ENCODE data around the gene SLC27A4. TPM values are rescaled to one million over a fixed set of nuclear protein-coding genes. Genes with fewer than 3 reads are reported as not detected.
A peak's percentile ranks its signal among the peaks of the same experiment; 100 is the strongest.
"Not testable (repeated sequence)": the region's sequence is repeated elsewhere in the genome, so short reads cannot be mapped to it uniquely, and the experiment has no call there.

Gene SLC27A4
- total RNA-seq, 1 donor from 2014 or later: 23.0 TPM

DNA sequence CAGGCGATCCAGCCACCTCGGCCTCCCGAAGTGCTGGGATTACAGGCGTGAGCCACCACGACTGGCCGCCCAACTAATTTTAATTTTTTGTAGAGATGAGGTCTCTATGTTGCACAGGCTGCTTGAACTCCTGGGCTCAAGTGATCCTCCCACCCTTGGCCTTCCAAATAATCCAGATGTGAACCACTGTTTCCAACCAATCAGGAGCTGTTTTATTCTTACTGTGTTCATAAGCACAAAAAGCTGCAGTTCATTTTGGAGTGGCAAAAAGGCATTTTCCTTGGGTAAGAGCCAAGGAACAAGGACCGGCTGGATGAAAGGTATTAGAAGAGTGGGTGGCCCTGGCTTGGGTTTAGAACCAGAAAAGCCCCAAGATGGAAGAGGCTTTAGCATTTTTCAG is 5.2 kb upstream of the SLC27A4 start:
- peaks cover 9% of the 10 kb centered on the region for H3K36me3 Mint-ChIP-seq (ENCODE audit: low read depth, unreplicated experiment)
- H3K4me1 Mint-ChIP-seq (ENCODE audit: unreplicated experiment): no peaks in the 10 kb centered on the region
- no peaks in the 10 kb centered on the region for H3K9me3 Mint-ChIP-seq (ENCODE audit: unreplicated experiment)
- TF ChIP-seq, protein P1, sequence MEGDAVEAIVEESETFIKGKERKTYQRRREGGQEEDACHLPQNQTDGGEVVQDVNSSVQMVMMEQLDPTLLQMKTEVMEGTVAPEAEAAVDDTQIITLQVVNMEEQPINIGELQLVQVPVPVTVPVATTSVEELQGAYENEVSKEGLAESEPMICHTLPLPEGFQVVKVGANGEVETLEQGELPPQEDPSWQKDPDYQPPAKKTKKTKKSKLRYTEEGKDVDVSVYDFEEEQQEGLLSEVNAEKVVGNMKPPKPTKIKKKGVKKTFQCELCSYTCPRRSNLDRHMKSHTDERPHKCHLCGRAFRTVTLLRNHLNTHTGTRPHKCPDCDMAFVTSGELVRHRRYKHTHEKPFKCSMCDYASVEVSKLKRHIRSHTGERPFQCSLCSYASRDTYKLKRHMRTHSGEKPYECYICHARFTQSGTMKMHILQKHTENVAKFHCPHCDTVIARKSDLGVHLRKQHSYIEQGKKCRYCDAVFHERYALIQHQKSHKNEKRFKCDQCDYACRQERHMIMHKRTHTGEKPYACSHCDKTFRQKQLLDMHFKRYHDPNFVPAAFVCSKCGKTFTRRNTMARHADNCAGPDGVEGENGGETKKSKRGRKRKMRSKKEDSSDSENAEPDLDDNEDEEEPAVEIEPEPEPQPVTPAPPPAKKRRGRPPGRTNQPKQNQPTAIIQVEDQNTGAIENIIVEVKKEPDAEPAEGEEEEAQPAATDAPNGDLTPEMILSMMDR (IDR thresholded peaks at IDR 0.05; ENCODE audit: unreplicated experiment): no peak
- DNase-seq (ENCODE audit: low spot score): no peak
- H3K27me3 Mint-ChIP-seq (ENCODE audit: unreplicated experiment): peaks cover 9% of the 10 kb centered on the region
- no peak overlapping the region for H3K4me3 Mint-ChIP-seq (ENCODE audit: unreplicated experiment)
- no peak overlapping the region for H3K27ac Mint-ChIP-seq (ENCODE audit: unreplicated experiment)

DNA sequence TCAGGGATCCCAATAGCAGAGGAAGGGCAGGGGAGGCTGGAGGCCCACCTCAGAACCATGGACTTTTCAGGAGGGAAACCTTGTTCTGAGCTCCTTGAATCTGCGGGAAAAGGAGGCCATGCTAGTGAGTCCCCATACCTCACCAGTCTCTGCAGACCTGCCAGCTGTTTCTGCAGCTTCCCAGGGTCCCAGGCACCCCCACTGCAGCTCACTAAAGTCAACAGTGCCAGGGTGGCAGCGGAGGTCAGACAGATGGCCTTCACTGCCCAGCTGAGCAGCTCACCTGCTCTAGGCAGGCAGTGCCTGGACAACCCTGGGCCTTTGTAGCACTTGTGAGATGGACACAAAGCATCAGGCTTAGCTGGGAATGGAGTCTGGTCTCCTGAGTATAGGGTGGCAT is 4.4 kb upstream of the SLC27A4 start:
- no peaks in the 10 kb centered on the region for H3K9me3 Mint-ChIP-seq (ENCODE audit: unreplicated experiment)
- H3K4me1 Mint-ChIP-seq (ENCODE audit: unreplicated experiment): no peaks in the 10 kb centered on the region
- DNase-seq (ENCODE audit: low spot score): no peak
- no peak overlapping the region for H3K27ac Mint-ChIP-seq (ENCODE audit: unreplicated experiment)
- H3K36me3 Mint-ChIP-seq (ENCODE audit: low read depth, unreplicated experiment): peaks cover 9% of the 10 kb centered on the region
- TF ChIP-seq, protein P1 (IDR thresholded peaks at IDR 0.05; ENCODE audit: unreplicated experiment): no peak
- H3K4me3 Mint-ChIP-seq (ENCODE audit: unreplicated experiment): no peak overlapping the region
- H3K27me3 Mint-ChIP-seq (ENCODE audit: unreplicated experiment): peaks cover 9% of the 10 kb centered on the region

DNA sequence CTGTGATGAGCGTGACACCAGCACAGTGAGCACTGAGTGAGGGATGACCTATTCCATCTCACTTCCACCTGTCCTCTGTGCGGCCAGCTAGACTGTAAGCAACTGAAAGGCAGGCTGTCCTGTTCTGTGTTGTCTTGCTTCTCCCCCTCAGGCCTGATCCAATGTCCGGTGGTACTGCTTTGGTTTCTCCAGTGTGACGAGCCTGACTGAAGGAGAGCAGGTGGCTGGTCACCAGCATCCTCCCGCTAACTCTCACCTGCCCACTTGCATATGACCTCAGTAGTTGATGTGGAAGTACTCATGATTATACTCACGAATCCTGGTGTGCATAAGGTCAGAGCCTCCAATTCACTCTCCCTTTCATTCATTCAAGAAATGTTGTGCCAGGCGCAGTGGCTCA is 2.4 kb upstream of the SLC27A4 start:
- Mint-ChIP-seq H3K9me3 (ENCODE audit: unreplicated experiment) (no peaks in the 10 kb centered on the region), H3K27me3 (ENCODE audit: unreplicated experiment) (peaks cover 9% of the 10 kb centered on the region), H3K4me1 (ENCODE audit: unreplicated experiment) (peaks cover 4% of the 10 kb centered on the region), H3K27ac (ENCODE audit: unreplicated experiment) (no peak overlapping the region), H3K36me3 (ENCODE audit: low read depth, unreplicated experiment) (peaks cover 4% of the 10 kb centered on the region), H3K4me3 (ENCODE audit: unreplicated experiment) (no peak overlapping the region)
- TF ChIP-seq, protein P1 (IDR thresholded peaks at IDR 0.05; ENCODE audit: unreplicated experiment): no peak
- no peak for DNase-seq (ENCODE audit: low spot score)

DNA sequence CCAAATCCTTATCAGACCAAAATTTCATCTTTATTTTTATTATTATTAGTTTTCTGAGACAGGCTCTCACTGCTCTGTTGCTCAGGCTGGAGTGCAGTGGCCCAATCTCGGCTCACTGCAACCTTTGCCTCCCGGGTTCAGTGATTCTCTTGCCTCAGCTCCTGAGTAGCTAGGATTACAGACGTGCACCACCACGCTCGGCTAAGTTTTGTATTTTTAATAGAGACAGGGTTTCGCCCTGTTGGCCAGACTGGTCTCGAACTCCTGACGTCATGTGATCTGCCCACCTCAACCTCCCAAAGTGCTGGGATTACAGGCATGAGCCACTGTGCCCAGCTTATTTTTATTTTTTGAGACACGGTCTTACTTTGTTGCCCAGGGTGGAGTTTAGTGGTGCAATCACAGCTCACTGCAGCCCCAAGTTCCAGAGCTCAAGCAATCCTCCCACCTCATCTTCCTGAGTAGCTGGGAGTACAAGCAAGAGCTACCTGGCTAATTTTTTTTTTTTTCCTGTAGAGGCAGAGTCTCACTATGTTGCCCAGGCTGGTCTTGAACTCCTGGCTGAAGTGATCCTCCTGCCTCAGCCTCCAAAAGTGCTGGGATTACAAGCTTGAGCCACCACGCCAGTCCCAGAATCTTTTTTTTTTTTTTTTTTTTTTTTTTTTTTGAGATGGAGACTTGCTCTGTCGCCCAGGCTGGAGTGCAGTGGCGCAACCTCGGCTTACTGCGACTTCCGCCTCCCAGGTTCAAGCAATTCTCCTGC is 1.3 kb upstream of the SLC27A4 start:
- not testable (repeated sequence) for H3K27ac Mint-ChIP-seq (ENCODE audit: unreplicated experiment); H3K36me3 Mint-ChIP-seq (ENCODE audit: low read depth, unreplicated experiment); DNase-seq (ENCODE audit: low spot score); H3K27me3 Mint-ChIP-seq (ENCODE audit: unreplicated experiment); H3K4me1 Mint-ChIP-seq (ENCODE audit: unreplicated experiment); H3K9me3 Mint-ChIP-seq (ENCODE audit: unreplicated experiment)
- H3K4me3 Mint-ChIP-seq (ENCODE audit: unreplicated experiment): peak overlapping the region; percentile 42

DNA sequence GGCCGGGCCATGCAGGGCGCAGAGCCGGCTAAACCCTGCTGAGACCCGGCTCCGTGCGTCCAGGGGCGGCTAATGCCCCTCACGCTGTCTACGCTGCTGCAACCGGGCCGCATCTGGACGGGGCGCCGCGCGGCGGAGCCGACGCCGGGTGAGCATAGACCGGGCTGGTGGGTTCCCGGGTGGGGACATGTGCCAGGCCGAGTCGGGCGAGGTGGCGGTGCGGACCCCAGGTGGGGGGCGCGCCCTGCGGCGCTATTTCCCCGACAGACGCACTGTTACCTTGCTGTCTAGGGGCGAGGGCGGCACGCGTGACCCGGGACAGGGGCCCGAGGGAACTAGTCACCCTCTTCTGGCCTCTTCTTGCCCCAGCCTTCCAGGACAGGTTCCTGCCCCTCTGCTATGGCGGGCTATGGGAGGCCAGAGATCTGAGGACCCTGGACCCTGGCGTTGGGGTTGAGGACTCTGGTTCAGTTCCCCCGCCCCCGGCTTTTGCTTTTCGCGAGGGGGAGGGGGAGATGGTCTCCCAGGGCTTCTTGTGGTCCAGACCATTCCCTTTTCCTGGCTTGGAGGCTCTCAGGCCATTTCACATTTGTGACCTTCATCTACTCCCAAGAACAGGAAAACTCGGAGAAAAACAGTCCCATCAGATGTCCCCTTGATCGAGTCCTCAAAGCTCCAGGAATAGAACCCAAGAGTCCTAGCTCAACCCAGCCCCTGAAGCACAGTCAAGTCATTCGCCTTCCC is 536 bp downstream of the SLC27A4 start:
- H3K4me1 Mint-ChIP-seq (ENCODE audit: unreplicated experiment): peaks cover 4% of the 10 kb centered on the region
- H3K36me3 Mint-ChIP-seq (ENCODE audit: low read depth, unreplicated experiment): peaks cover 4% of the 10 kb centered on the region
- TF ChIP-seq, protein P1 (IDR thresholded peaks at IDR 0.05; ENCODE audit: unreplicated experiment): no peak
- peak overlapping the region; percentile 95 for H3K4me3 Mint-ChIP-seq (ENCODE audit: unreplicated experiment)
- DNase-seq (ENCODE audit: low spot score): peak; percentile 37
- no peaks in the 10 kb centered on the region for H3K9me3 Mint-ChIP-seq (ENCODE audit: unreplicated experiment)
- no peak overlapping the region for H3K27ac Mint-ChIP-seq (ENCODE audit: unreplicated experiment)
- peaks cover 6% of the 10 kb centered on the region for H3K27me3 Mint-ChIP-seq (ENCODE audit: unreplicated experiment)

All from endothelial cell (in vitro differentiated cells).